Measurements from ENCODE around the gene LMAN2L.

Gene LMAN2L

DNA sequence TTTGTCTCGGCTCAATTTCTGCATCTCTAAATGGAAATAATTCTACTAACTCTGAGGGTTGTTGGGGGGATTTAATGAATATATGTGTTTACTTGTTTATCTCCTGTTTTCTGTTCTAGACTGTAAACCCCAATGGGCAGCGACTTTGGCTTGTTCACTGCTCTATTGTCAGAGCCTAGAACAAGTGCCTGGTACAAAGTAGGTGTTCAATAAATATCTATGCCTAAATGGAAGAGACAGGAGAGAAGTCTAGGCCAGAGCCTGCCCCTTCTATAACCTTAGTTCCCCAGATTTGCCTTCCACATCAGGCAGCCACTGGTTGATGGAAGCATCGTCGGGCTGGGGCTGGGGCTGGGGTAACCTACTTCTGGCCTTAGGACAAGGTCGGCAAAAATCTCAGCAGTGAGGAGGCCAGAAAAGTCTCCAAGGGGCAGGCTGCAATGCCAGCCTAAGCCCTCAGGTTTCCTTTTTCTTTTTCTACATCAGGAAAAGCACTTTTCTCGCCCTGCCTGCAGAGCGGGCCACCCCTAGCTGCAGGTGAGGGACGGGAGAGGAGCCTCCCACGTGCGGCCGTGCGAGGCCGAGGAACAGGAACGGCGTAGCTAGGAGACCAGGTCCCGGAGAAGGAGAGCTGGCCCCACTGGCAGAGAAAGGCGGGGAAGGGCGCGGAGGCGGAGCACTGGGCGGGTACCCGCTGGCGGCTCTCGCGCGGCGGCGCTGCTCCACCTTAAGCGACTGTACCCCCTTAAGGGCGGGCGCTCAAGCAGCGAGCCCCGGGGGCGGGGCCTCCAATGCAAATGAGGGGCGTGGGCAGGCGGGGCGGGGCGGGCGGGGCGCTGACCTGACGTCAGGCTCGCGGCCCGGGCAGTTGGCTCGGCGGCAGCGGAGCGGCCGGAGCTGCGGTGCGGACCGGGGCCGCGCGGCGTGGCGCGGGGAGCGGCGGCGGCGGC is 20.4 kb upstream of the LMAN2L start, which contains the start of gene CNNM4:
Gene CNNM4 (plus strand): TSS at position 867 of the 950 bp plus-strand sequence. CDS start 98 bp downstream, outside the sequence.
- peak; percentile 95 for DNase-seq

DNA sequence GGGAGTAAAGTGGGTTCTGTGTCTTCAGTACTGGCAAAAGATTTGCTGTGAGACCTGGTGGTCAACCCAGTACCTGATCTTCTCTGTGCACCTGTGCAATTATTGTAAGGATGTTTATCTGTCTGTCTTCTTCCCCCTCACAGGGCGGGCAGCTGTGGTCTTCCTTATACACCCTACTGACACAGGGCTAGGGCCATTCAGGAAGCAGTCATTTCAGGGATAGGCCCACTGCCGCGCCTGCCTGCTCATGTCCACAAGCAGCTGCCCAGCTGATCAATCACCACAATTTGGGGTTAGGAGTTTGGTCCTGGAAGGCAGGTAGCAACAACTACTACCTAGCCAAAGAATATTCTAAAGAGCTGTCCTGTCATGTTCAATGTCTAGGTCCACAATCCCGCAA is 19.7 kb upstream of the LMAN2L start:
- peak; percentile 11 for DNase-seq

DNA sequence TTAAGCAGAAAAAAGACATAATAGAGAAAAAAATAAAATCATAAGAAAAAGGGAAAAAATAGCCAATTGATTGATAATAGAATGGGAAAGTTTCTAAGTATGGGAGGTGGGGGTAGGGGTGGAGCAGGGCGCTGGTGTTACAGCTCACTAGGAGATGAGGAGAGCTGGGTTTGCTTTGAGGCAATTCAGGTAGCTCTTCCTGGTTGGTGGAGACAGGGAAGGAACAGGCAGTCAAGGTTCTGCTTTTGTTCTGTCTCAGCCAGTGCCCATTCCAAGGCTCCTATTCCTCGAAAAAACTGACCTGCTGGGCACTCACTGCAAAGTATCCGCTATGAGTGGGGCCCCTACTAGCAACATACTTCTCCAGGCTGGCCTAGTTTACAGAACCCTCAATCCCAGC is 19.1 kb upstream of the LMAN2L start:
- no peak for DNase-seq

DNA sequence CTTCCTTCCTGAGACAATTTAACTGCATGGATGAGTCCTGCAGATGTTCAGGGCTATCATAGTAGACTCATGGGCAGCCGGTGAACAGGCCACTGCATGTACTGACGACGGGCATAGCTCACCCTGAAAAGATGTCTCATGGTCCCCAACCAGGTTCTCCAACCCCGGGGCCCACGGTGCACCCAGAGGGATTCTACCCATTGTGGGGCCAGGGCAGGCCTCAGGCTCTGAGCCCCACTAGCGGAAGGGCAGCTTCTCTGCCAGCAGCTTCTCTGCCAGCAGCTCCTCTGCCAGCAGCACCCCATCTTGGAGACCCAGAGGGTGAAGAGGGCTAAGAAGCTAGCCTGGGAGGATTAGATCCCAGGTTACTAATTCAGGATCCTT is 17.6 kb upstream of the LMAN2L start:
- no peak for DNase-seq

DNA sequence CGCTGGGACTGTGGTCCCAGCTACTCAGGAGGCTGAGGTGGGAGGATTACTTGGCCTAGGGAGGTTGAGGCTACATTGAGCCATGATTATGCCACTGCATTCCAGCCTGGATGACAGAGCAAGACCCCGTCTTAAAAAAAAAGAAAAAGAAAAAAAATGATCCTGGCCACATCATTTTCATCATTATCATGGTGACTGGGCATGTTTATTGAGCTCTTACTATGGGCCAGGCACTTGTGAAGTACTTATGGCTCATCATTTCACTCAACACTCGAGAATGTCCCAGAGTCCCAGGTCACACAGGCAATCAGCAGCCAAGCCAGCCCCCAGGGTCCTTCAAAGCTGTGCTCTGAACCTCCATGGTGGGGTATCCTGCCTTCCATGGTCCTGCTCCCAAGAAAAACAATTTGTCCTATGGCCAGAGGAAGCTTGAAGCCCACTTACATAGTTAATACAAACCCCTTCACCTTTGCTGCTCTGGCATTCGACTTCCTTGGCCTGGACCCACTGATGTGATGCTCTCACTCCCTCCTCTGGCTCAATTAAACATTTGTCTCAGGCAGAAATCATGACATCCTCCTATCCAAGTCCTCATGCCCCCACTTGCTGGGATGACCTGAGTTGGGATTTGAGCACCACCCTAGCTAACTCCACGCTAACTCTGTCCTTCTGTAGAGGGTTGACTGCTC is 17.1 kb upstream of the LMAN2L start:
- DNase-seq = no peak

DNA sequence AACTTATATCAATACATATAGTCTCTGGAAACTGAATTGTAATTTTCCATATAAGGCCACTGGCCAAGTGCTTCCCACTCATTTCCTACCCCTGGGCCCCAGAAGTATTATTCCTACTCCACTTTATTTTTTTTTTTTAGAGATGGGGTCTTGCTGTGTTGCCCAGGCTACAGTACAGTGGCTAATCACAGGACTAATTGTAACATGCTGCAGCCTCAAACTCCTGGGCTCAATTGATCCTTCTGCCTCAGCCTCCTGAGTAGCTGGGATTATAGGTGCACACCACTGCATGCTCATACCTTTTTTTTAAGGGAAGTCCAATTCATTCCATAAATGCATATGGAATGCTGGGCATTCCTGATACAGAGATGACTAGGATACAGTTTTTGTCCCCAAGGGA is 14.5 kb upstream of the LMAN2L start:
- DNase-seq = no peak

DNA sequence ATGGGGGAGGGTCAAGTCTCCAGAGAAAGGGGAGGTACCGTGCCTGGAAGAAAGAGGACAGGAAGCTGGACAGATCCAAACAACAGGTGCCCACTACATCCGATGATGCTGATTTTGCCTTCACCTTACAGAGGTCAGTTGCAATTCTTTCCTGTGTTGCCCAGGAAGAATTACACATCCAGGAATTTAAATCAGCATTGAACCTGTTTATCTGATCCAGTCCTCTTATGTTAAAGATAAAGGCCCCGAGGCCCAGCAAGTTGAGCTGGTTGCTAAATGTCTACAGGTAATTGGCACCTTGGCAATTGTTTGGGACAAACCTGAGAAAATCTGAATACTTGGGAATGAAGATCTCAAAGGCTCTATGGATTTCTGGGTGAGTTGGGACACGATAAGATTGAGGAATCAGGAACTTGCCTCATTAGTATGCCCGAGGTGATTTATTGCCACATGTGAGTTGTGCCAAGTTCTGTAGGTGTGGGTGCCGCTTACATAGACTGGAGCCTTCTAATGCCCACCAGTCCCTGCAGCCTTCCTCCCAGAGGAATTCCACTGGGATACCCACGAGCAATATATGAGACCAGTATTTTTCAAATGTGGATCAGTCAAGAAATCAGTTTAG is 13.9 kb upstream of the LMAN2L start:
- DNase-seq = no peak

DNA sequence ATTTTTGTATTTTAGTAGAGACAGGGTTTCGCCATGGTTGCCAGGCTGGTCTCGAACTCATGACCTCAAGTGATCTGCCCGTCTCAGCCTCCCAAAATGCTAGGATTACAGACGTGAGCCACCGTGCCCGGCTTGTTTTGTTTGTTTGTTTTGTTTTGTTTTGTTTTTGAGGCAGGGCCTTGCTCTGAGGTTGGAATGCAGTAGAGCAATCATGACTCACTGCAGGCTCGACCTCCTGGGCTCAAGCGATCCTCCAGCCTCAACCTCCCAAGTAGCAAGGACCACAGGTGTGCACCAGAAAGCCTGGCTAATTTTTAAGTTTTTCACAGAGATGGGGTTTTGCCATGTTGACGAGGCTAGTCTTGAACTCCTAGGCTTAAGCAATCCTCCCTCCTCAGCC is 11.9 kb upstream of the LMAN2L start:
- DNase-seq = no peak

DNA sequence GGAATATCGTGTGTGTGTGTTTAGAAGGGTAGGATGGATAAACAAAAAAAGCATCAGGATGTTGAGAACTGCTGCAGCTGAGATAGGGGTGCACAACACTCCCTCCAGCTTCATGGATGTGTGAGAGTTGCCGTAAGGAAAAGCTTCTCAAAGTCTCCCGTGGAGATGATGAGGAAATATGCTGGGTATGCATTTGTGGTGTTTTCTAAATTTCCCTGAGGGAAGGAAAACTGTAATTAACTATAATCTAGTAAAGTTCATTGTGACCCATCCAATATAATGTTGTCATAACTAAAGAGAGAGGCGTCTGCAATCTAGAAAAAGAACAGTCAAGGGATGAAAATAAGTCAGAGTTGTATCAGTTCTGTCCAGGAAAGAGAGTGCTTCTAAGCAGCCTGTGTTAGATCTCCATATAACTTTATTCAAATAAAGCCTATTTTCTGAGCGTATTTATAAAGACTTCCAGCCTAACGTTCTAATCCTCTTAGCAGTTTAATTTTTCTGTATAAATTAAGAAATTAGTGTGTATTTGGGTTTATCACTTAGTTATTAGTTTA is 7.3 kb upstream of the LMAN2L start:
- no peak for DNase-seq

DNA sequence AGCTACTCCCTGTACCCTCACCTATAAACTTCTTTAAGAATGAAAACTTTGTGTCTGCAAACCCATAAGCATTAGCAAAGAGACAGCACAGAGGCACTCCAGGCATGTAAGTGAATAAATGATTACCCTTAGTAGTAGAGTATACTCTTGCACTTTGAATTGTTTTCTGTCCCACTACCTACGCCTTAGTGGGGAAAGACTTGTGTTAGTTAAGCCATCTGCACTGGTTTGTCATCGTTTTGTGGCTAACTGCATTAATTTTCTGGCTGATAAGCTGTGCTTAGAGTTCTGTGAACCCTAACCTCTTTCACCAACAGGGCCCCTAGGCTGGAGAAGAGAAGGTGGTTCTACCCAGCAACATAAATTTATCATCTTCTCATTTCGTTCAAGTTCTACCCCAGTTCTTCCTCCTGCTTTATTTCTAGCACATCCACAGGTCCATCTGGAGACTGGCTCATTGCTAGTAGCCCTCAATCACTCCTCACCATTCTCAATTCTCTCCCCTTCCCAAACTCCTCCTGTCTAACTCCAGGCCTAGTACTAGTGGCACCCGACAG is 710 bp downstream of the LMAN2L start:
- DNase-seq = peak; percentile 59

DNA sequence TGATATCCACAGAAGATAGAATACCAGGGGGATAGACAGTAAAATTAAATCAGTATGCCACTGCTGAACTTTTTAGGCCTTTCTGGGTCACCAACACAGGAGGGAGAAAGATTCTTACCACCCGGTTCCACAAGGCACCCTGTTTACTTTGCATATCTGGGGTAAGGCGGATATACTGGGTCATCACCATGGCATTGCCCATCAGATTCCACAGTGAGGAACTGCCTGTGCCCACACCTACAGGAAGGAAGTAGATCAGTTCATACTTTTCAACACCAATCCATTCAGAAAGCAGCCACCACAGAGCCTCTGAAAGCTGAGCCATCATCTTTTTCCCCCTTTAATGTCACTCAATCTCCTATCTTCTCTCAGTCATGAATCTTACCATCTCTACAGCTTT is 2.0 kb downstream of the LMAN2L start:
- no peak for DNase-seq

DNA sequence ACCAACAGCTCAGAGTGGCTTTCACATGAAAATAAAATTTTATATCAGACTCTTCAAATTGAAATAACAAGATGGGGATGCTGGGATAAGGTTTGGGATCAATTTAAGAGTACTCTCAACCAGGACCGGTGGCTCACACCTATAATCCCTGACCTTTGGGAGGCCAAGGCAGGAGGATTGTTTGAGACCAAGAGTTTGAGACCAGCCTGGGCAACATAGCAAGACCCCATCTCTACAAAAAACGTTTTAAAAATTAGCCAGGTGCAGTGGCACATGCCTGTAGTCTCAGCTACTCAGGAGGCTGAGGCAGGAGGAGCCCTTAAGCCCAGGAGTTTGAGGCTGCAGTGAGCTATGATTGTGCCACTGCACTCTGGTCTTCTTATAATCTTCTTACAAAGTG is 2.6 kb downstream of the LMAN2L start:
- DNase-seq = no peak

DNA sequence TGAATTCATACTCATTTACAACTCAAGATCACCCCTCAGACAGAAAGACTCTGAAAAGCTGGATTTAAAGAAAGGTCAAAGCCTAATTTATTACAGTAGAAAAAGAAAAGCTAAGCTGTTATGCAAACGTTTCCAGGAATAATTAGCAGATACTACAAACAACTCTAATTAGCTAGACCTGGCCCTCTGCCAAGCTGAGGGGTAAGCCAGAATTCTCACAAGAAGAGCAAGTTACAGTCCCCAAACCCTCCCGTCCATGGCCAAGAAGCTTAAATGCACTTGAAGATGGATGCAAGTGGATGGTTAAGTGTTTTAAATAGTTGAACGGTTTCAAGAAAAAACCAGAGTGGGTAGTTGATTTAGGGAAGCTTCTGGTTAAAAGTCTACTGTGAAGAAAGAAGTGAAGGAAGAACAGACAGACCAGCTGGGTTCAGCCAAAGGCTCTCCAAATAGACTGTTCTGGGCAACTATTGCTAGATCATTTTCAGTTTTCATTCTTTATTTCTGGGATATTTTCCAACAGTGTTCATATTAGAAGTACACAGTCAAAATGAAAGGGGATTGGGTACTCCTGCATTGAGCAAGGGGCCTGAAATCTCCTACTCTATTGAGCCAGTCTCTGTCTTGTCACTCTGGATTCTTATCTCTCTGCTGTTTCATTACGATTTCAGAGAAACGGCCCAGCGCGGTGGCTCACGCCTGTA is 4.8 kb downstream of the LMAN2L start:
- peak; percentile 32 for DNase-seq

DNA sequence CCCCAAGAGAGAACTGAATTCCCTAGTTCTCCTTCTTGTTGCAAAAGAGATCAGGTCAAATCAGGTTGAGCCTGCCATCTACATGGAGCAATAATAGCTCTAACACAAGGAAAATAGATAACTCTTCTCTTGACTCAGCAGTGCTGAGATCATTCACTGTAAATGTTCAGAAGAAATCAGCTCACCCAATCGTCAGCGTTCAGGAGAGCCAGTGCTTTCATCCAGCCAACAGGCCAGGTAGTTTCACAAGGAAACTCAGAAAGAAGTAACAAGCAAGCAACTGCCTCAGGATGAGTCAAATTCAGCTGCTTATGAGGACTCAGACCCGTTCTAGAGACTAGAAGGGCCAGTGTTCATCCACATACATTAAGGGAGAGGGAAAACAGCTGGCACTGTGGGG is 5.9 kb downstream of the LMAN2L start:
- DNase-seq = no peak

DNA sequence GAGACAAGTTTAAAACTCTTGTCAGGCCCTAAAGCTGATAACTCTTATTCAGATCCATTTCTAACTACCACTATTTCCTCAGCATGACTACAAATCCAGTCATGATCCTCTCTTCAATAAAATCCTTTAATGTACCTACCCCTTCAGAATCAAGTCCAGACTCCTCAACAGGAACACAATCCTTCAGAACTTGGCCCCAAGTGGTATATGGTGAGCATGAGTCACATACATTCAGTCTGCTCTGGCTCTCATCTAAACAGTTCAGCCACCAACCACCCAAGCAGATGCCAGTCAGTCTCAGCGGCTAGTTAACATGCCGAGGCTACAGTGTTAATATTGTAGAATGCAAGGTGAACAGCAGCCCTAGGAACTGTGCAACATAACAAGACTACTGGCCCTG is 9.7 kb downstream of the LMAN2L start:
- no peak for DNase-seq

DNA sequence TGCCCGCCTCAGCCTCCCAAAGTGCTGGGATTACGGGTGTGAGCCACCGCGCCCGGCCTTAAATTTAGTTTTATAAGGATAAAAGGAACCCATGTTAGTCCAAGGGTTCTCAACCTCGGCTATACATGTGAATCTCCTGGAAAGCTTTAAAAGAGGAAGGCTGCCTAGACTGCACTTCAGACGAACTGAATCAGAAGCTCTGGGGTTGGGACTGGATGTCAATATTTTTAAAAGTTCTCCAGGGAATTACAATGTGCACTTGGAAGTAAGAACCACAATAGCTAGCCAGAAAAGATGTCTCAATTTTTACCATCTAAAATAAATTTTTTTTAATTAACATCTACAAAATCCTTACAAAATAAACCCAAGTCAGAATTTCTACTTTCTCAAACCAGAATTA is 10.1 kb downstream of the LMAN2L start:
- DNase-seq = no peak

DNA sequence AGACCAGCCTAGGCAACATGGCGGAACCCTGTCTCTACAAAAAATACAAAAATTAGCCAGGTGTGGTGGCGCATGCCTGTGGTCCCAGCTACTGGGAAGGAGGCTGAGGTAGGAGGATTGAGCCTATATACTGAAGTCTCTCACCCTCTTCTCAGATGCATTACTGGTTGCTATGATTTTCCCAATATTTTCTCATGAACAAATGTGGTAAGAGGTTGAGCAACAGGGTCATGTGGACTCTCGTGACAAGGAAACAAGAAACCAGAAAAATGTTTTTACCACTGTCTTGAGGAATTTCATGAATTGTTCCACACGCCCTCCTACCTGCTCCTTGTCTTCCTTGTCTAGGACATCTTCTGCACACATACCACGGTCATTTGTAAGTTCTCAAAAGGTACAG is 12.4 kb downstream of the LMAN2L start:
- DNase-seq = no peak

DNA sequence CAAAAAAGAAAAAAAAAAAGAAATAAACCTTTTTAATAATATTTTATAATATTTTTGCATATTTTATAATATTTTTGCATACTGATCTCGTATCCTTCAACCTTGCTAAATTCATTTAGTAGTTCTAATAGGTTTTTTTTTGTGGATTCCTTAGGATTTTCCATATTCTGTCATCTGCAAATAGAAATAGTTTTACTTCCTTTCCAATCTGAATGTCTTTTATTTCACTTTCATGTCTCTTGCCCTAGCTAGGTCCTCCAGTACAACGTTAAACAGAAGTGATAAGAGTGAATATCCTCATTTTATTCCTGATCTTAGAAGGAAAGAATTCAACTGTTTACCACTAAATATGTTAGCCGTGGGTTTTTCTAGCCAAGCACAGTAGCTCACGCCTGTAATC is 13.7 kb downstream of the LMAN2L start:
- DNase-seq = no peak

DNA sequence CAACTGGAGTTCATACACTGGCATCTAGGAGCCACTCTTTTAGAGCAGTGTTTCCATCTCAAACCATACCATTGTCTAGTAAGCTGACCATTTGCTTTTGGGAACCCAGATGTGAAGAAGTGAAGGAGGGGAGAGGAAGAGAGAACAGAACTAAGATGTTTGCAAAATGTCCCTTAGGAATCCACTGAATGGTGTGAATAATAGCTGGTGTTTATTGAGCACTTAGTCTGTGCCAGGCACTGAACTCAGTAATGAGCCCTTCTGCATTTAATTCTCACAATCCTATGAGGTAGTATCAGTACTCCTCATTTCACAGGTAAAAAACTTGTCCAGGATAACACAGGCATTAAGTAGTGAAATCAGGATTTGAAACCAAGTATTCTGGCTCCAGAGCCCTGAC is 23.5 kb downstream of the LMAN2L start:
- DNase-seq = no peak

DNA sequence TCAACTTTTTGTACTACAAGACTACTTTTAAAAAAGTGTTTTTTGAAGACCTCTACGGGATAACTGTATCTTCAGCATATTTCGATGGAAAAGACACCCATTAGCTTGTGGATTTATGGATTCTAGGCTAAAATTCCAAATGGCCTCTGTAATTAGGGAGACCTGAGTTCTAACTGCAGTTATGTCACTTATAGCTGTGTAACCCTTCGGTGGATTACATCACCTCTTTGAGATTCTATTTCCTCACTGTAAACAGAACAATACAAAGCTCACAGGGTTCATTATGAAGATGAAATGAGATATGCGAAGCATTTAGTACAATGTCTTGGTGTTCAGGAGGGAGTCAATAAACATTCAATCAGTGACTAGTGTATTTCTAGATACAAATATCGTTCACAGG is 24.2 kb downstream of the LMAN2L start:
- no peak for DNase-seq

DNA sequence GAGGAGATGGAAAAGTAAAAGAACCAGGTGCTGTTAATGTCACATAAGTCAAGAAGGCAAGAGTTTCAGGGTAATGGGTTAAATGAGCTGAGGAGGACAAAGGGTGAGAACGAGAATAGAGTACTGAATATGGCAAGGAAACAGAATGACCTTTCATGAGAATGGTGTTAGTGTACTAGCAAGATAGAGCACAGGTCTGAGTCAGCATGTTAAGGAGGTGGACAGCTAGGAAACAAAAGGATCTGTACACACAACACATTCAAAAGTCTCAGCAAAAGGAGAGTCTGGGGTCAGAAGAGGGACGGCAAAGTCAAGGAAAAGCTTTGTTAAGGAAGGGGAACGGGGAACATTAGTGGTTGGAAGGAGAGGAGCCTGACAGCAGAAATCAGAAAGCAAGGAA is 28.9 kb downstream of the LMAN2L start:
- DNase-seq = no peak

DNA sequence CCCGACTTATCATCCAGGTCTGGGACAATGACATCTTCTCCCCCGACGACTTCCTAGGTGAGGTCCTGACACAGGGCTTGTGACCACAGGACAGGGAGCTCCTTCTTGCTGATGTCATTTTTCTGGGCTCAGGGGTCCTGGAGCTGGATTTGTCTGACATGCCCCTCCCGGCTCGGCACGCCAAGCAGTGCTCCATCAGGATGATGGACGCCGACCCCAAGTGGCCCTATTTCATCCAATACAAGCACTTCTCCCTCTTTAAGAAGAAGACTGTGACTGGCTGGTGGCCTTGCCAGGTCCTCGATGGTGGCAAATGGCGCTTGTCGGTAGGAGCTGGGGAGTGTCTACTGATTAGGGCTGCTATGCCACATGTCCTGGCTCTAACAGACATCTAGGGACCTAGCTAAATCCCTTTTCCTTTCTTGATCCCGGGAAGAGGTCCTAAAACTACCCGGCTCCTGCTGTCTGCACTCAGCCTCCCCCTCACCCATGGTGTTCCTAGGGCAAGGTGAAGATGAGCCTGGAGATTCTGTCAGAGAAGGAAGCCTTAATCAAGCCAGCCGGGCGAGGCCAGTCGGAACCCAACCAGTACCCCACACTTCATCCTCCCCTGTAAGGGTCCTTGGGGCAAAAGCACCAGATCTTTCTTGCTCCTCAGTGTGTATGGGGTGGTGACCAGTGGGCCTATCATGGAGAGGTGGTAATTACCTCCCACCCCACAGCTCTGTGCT is 36.7 kb downstream of the LMAN2L start:
- no peak for DNase-seq
